ENCODE data around the gene IGFL2.
"Not testable (repeated sequence)": the region's sequence is repeated elsewhere in the genome, so short reads cannot be mapped to it uniquely, and the experiment has no call there.

The IGFL2 gene

DNA sequence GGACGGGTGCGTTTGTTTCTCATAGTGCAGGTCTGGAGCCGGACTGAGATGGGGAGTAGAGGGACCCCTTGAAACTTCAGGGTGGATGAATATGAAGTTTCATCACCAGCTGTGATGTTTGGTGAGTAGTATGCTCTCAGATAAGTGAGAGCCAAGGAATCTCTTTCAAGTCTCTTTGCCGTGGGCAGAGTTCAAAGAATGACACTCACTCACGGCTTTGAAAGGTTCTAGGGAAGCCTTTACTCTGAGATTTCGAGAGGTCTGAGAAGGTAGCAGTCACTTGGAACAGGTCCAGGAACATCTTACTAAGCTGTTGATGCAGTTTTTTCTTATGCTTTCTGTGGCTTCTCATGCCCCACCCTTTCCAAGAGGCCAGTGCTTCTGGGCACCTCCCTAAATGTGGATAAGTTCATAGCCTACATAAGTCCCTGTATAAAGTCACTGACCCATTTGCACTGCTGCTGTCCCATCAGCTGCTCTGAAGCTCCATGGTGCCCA, at the start of gene IGFL2:
Gene IGFL2 (plus strand): TSS at position 448 of the 498 bp plus-strand sequence. CDS start 41 bp downstream, at position 489.
- no peak for DNase-seq

DNA sequence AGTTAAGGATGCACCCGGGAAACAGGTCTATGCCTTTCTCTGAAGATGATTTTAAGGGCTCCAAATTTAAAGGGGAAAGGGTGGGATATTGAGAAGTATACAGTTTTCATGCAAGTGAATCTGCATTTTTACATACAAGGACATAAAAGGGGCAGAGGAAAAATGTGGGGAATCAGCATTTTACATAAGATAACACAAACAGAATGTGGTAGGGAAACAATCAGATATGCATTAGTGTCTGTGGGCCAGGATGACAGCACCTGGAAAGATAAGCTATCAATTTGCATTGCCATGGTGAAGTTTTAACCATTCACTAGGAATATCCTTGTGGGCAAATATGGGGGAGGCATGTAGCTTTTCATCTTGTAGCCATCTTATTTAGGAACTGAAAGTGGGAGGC, 47.7 kb upstream of the IGFL2 start:
- DNase-seq, result no peak

GRCh38 chr19:46101293-46101692, 46.7 kb upstream of the IGFL2 start:
- no peak for DNase-seq

DNA sequence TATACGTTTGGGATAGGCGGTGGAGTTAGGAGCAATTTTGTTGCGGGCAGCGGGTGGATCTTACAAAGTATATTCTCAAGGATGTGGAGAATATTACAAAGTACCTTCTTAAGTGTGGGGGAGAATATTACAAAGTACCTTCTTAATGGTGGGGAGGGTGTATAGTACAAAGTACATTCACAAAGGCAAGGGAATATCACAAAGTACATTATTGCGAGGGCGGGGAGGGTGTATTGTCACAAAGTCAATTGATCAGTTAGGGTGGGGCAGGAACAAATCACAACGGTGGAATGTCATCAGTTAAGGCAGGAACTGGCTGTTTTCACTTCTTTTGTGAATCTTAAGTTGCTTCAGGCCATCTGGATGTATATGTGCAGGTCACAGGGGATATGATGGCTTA, 45.7 kb upstream of the IGFL2 start:
- not testable (repeated sequence) for DNase-seq

GRCh38 chr19:46107371-46107770, 40.7 kb upstream of the IGFL2 start:
- no peak for DNase-seq

DNA sequence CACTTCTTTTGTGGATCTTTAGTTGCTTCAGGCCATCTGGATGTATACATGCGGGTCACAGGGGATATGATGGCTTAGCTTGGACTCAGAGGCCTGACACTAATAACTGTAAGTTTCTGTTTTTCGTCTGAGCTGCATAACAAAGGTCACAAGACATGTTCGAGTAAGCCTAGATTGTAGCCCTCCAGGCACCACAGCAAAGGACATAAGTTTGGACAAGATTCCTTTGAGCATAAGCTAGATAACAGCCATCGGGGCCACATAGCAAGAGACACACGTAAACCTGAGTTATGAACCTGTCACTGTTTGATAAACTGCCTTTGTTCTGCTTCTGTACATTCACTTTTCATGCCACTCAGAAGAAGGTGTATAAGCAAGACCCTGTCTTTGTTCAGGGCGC, 38.2 kb upstream of the IGFL2 start:
- DNase-seq, result no peak

DNA sequence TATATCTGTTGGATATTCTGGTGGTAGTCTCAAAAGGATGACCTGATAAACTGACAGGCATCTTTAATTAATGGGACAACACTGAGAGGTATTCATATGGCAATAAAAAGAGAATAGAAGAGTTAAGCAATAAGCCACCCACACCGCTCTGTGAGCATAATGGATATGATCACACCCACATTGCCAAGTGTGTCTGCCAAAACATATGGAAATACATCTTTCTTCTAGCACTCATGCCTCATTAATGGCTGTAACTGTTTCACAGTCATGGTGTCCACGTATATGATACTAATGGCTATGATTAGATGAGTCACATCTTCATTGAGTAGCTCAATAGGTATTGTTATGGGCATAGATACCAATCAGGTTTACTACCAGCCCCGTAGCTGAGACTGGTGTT, 36.7 kb upstream of the IGFL2 start:
- no peak for DNase-seq

- no peak for DNase-seq
Measured at GRCh38 chr19:46112527-46112926, 35.5 kb upstream of the IGFL2 start.

GRCh38 chr19:46113726-46114125, 34.3 kb upstream of the IGFL2 start:
- no peak for DNase-seq

DNA sequence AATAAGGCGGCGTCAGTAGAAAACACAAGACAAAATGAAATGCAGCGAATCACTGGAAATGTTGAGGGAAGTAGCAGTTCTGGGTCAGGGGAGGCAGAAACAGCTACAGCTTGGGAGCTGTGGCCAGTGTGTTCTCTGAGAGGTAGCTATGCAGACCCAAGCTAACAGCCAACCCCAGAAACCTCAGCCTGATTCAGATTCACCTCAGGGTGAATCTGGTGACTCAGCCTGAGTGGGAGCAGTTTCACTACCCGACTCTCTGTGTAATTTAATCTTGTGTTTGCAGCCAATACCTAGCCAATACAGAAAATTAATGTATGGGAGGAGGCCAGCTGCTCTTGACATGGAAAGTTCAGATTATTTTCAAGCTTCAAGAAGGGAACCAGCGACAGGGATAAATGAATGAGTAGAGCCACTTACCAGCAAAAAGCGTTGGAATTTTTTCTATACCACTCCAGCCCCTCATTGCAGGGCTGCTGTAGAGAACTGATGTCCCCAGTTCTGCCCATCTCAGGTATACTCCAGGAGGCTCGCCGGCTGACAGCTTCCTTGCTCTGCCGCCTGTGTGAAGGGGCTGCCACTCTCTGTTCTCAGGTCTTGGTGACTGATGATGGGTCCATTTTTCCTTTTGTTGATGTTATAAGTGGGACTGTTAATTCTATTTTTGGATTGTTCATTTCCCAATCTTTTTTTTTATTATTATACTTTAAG, 32.5 kb upstream of the IGFL2 start:
- DNase-seq, result no peak

DNA sequence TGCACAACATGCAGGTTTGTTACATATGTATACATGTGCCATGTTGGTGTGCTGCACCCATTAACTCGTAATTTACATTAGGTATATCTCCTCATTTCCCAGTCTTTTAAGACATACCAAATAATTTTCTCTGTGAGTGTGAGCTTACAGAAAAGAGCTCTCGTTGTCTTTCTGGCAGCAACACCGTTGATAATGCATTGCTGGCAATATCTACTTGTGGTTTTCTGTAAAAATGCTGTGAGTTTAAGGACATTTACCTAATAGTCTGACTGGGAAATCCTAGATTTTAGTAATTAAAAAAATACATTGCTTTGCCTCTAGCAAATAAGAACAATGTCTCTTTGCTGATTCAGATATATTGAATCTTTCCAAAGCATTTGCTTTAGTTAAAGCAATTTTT, 31.9 kb upstream of the IGFL2 start:
- DNase-seq, result no peak

DNA sequence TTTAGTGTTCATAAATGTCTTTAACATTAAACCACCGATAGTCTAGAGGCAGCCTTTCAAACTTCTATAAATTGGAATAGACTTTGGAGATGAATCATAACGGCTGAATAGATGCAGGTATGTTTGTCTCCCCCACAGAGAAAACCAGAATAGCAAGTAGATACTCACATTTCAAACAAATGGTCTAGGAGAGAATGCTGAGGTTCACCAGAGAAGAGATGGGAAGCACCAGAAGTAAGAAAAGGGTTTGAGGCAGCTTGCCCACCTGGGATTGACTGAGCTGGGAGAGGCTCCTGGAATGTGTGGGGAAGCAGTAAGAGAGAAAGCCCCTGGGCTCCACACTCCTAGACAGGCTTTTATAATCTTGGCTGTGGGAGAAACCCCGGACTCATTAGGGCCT, 29.9 kb upstream of the IGFL2 start:
- no peak for DNase-seq

DNA sequence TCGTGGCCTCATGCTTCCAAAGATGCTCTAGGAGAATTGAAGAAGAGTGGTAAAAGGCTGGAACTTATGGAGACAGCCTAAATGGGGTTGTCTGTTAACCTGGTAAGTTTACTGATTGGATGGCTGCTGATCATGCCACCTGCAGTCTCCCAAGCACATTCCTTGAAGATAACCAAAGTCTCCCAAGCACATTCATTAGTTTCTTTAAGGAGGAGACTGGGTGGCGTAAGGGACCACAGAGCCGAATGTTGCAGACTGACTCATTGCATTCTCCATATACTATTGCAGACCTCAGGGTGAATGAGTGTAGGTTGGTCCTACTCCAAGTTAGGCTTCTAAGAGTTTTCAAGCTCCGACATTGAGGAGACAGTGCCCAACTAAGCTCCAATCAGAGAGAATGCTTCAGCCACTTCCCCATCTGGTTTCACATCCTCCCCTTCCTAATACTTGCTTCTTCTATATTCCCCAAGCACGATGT, 23.4 kb upstream of the IGFL2 start, which contains the start of gene IGFL3:
Gene IGFL3 (minus strand): TSS at position 51 of the 478 bp plus-strand sequence. CDS start 39 bp downstream, at position 12.
- DNase-seq, result no peak

DNA sequence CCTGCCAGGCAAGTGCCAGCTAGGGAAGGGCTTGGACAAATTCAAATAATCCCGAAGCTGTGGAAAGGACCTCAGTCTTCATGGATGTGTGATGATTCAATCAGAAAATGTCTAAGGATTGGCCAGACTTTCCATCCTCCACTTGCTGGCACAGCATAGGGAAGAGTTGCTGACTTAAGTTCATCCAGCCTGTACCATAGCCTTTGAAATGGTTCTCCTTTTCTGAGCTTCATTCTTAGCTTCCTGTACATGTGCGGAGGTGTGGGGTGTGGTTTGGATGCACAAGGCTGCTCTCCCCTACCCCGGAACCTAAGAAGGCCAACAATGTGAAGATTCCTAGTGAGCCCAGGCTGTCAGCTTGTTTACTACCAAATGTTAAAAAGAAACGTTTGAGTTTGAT, 22.6 kb upstream of the IGFL2 start:
- DNase-seq, result no peak

DNA sequence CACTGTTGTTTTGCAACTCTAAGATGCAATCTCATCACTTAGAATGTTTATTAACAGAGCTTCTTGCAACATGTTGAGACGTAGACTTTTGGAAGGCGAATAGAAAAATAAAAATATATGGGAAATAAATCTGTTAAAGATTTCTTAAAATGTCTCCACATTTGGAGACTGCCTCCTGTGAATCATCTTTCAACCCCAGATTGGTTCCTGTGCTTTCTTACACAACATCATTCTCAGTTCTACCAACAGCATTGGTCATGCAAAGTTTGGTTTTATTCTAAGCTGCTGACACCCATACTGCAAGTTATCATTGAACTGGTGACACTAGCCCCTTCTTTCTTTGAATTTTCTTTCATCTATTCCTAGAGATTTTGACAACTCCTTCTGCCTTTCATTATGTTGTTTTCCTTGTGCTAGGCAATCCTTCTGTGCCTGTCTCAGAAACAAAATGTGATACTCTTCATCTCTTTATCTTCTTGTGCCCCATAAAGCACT, 21.9 kb upstream of the IGFL2 start:
- DNase-seq, result no peak

DNA sequence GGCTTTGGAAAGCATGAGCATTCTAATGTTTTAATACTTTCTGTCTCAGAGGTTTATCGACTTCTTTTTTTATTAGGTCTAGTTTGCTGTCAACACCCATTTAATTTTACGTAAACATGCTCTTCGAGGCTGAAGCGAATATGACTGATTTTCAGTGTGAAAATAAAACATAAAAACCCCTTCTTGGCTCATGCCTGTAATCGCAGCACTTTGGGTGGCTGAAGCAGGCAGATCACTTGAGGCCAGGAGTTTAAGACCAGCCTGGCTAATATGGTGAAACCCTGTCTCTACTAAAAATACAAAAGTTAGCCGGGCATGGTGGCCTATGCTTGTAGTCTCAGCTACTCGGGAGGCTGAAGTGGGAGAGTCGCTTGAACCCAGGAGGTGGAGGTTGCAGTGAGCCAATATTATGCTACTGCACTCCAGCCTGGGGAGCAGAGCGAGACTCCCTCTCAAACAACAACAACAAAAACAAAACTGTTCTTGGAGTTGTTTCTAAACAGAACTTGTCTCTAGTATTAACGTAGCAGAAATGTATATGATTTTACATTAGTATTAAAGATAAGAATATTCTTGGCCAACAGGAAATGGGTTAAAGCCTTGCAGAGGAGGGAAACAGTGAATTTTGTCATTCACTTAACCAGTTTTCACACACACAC, 16.4 kb upstream of the IGFL2 start:
- no peak for DNase-seq

GRCh38 chr19:46132508-46133100, 15.4 kb upstream of the IGFL2 start:
- no peak for DNase-seq

DNA sequence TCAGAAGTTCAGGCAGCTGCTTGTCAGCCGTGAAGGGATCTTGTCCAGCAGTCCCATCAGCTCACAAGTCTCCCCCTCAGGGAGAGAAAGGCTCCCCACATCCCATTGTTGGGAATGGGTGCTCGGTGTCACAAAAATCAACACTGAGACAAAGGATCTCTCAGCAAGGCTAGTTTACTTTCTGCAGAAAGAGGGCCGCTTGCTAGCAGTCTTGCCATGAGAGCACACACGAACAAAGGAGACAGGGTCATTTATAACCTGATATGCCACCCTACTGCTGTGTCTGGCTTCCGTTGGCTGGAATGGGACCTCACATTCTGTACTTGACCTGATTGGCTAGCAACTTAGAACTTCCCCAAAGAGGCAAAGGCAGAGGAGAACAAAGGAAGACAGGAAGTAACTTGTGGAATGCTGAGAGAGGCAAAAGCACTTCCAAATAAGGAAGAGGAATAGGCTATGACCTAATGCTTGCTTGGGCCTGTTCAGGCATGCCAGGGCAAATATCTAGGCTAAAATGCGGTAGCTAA, 14.9 kb upstream of the IGFL2 start:
- DNase-seq, result no peak

- DNase-seq, result no peak
Measured at GRCh38 chr19:46133777-46134241, 14.2 kb upstream of the IGFL2 start.

- DNase-seq, result no peak
Measured at GRCh38 chr19:46134527-46134926, 13.5 kb upstream of the IGFL2 start.

DNA sequence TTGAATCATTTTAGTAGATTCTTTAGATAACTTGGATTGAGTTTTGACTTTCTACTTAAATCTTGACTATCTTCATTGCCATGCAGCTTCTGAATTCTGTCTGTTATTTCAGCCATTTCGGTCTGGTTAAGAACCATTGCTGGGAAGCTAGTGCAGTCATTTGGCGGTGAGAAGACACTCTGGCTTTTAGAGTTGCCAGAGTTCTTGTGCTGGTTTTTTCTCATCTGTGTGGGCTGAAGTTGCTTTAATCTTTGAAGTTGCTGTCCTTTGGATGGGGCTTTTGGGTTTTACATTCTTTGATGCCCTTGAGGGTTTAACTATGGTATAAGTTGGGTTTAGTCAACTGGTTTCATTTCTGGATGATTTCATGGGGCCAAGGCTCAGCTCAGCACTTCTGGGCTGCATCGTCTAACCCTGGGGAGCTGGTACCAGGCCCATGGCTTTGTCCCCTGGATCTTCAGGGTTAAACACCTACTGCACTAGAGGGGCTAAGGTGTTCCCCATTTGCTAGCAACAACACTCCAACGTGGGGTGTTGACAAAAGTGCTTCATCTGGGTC, 10.0 kb upstream of the IGFL2 start:
- DNase-seq, result no peak

DNA sequence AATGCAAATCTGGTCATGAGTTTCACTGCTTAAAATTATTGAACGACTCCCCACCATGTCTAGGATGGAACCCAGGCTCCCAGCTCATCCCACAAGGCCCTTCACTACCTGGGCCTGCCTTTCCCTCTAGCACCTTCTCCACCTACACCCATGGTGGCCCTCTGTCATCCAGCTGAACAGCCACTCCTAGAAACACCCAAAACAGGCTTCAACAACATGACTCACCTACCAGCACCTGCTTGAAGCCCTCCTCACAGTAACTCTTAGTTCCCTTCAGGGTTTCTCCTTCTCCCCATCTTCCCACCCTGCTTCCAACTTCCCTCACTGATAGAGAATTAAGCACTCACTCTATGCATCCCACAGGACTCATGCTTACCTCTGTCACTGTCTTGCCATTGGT, 6.6 kb upstream of the IGFL2 start:
- no peak for DNase-seq

GRCh38 chr19:46142294-46142693, 5.7 kb upstream of the IGFL2 start:
- no peak for DNase-seq

Data from activated T-cell treated with anti-CD3 and anti-CD28 coated beads for 4 hours (primary cell).